SJSA1 (cell line): ENCODE results near the gene TSPAN13. TPM values are rescaled to one million over a fixed set of nuclear protein-coding genes. Genes with fewer than 3 reads are reported as not detected.

Experiments
- DNase-seq, 2 experiments: peaks; one replicate each; pipeline ENCODE4 v3.0.0-alpha.2; 2015 to 2020; ENCODE audit warnings: low spot score in 2 of 2, low read depth in 1 of 2
- H3K27ac ChIP-seq: fragments of 250-450 bp; sonication (Bioruptor Pico); 2 replicates; pipeline ENCODE4 v1.5.1; 2020; ENCODE audit warnings: mild to moderate bottlenecking, moderate library complexity
- H3K27me3 ChIP-seq: fragments of 250-450 bp; sonication (Bioruptor Pico); replicated peaks from 2 replicates; pipeline ENCODE4 v1.5.1; 2020; ENCODE audit warnings: mild to moderate bottlenecking, moderate library complexity
- H3K36me3 ChIP-seq: fragments of 250-450 bp; sonication (Bioruptor Pico); 2 replicates; pipeline ENCODE4 v1.5.1; 2020; ENCODE audit warnings: mild to moderate bottlenecking
- H3K4me1 ChIP-seq: fragments of 250-450 bp; sonication (Bioruptor Pico); replicated peaks from 2 replicates; pipeline ENCODE4 v1.6.1; 2021; ENCODE audit warnings: mild to moderate bottlenecking
- H3K4me3 ChIP-seq: fragments of 250-450 bp; sonication (Bioruptor Pico); 2 replicates; pipeline ENCODE4 v1.5.1; 2020; ENCODE audit warnings: mild to moderate bottlenecking
- H3K9me3 ChIP-seq: fragments of 250-450 bp; sonication (Bioruptor Pico); replicated peaks from 2 replicates; pipeline ENCODE4 v1.5.1; 2020; ENCODE audit warnings: mild to moderate bottlenecking
- total RNA-seq: library from RNA; depleted of rRNA; stranded (reverse); fragments of >200 nt; shearing (Covaris generic); gene quantifications from 2 replicates; pipeline ENCODE4 v1.2.3, GENCODE V29; 2014; rRNA removed

Gene TSPAN13
- total RNA-seq, 1 experiment from 2014 or later = 64.3 TPM

DNA sequence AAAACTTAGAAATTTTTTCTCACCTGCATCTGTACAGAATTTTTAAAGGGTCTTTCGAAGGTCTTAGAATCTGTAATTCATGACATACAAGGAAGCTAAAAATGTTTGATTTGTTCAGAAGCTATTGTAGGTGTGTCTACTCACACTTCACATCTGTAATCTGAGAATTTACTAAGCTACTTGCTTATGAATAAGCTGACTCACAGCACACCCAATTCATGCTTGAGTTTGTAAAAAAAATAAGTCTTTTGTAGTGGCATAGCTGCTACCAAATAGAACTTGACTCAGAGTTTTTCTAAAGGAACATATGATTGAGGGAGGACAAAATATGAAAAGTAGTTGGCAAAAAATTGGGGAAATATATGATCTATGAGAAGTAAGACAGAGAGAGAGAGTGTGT lies 64.0 kb downstream of the TSPAN13 start:
- no peak for DNase-seq
- Histone ChIP-seq H3K4me1 (peaks cover 8% of the 10 kb centered on the region), H3K36me3 (no peaks in the 10 kb centered on the region), H3K4me3 (no peak overlapping the region), H3K27me3 (no peaks in the 10 kb centered on the region), H3K9me3 (no peaks in the 10 kb centered on the region), H3K27ac (no peak overlapping the region)

- Histone ChIP-seq H3K27ac (no peak overlapping the region), H3K27me3 (no peaks in the 10 kb centered on the region), H3K9me3 (no peaks in the 10 kb centered on the region), H3K36me3 (no peaks in the 10 kb centered on the region), H3K4me1 (peaks cover 8% of the 10 kb centered on the region), H3K4me3 (no peak overlapping the region)
- DNase-seq = no peak
These were observed 65.2 kb downstream of the TSPAN13 start for GRCh38 chr7:16818732-16819131.

GRCh38 chr7:16822029-16822428 lies 68.5 kb downstream of the TSPAN13 start:
- no peaks in the 10 kb centered on the region for H3K36me3 ChIP-seq
- no peak for DNase-seq
- no peaks in the 10 kb centered on the region for H3K9me3 ChIP-seq
- H3K27me3 ChIP-seq = no peaks in the 10 kb centered on the region
- H3K4me1 ChIP-seq = peaks cover 8% of the 10 kb centered on the region
- no peak overlapping the region for H3K27ac ChIP-seq
- H3K4me3 ChIP-seq = no peak overlapping the region

DNA sequence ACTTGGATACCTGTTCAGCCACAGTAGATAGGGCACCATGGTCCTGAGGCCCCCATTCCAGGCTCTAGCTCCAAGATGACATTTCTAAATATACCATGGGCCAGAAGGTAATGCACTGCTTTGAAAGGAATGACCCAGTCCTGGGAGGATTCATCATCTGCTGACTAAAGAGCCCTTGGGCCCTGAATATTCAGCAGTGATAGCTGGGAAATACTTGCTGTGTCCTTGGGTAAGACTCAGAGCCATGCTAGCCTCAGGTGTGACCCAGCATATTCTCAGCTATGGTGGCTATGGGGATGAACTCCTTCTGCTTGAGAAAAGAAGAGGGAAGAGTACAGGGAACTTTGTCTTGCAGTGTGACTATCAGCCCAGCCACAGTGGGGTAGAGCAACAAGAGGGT lies 72.5 kb downstream of the TSPAN13 start:
- no peak for DNase-seq
- Histone ChIP-seq H3K27ac (no peak overlapping the region), H3K36me3 (no peaks in the 10 kb centered on the region), H3K4me1 (no peaks in the 10 kb centered on the region), H3K27me3 (no peaks in the 10 kb centered on the region), H3K9me3 (no peaks in the 10 kb centered on the region), H3K4me3 (no peak overlapping the region)

GRCh38 chr7:16833373-16833772 lies 79.8 kb downstream of the TSPAN13 start:
- Histone ChIP-seq H3K9me3 (no peaks in the 10 kb centered on the region), H3K27me3 (no peaks in the 10 kb centered on the region), H3K27ac (no peak overlapping the region), H3K4me1 (no peaks in the 10 kb centered on the region), H3K4me3 (no peak overlapping the region), H3K36me3 (no peaks in the 10 kb centered on the region)
- DNase-seq = no peak

Other genes starting within 250 kb of the TSPAN13 start
- gene LRRC72, start 226.9 kb upstream of the TSPAN13 start, total RNA-seq = not detected in 2 replicates
- gene ANKMY2, start 108.0 kb upstream of the TSPAN13 start, total RNA-seq = 19.2 and 23.9 TPM in 2 replicates
- gene BZW2, start 107.6 kb upstream of the TSPAN13 start, total RNA-seq = 78.6 and 97.0 TPM in 2 replicates
- gene AGR2, start 51.2 kb downstream of the TSPAN13 start, total RNA-seq = not detected in 2 replicates
- gene AGR3, start 128.2 kb downstream of the TSPAN13 start, total RNA-seq = not detected in 2 replicates